GM12878 (cell line): ENCODE measurements around the gene CENPK. TPM values are rescaled to one million over a fixed set of nuclear protein-coding genes. Genes with fewer than 3 reads are reported as not detected.

Experiments
- ATAC-seq: fragments of 200-7000 bp; cut with Tn5 transposase; 3 replicates; pipeline ENCODE4 v1.9.1; 2020; ENCODE audit warnings: mild to moderate bottlenecking, moderate library complexity
- BruUV-seq: library from RNA; stranded (reverse); fragments of 400-500 nt; replicated peaks from 2 replicates; lab custom pipeline; 2021; lab: Mats Ljungman, UMichigan
- CTCF ChIA-PET: fragments of 300-600 bp; sonication (Branson Sonifier 250); formaldehyde crosslinking; extraction: SDS; loops from one replicate; lab custom pipeline; 2021; ENCODE audit warnings: inconsistent platforms; lab: Yijun Ruan, JAX
- POLR2A ChIA-PET: fragments of 350-600 bp; formaldehyde crosslinking; extraction: SDS; loops from one replicate; lab custom pipeline; 2021; ENCODE audit warnings: inconsistent platforms; lab: Charles Lee
- RAD21 ChIA-PET: fragments of 300-600 bp; sonication (Branson Sonifier 250); formaldehyde crosslinking; loops from one replicate; lab custom pipeline; 2023; ENCODE audit warnings: antibody characterized with exemption; ENCODE audit not compliant: unreplicated experiment; lab: Charles Lee
- SMC1A ChIA-PET: fragments of 300-600 bp; sonication (Branson Sonifier 250); formaldehyde crosslinking; loops from one replicate; lab custom pipeline; 2023; ENCODE audit not compliant: unreplicated experiment, uncharacterized antibody; lab: Charles Lee
- DNase-seq: peaks from one replicate; pipeline ENCODE4 v3.0.0-alpha.2; 2011; ENCODE audit warnings: low read depth, low spot score
- FAIRE-seq: peaks from 3 replicates; lab custom pipeline; 2011; peaks lifted over from hg19 to GRCh38; lab: Jason Lieb, UNC
- H2AFZ ChIP-seq: 2 replicates; pipeline ENCODE4 v1.6.0; 2011; ENCODE audit warnings: low read depth, low read length, control low read depth; ENCODE audit not compliant: control insufficient read depth
- H3K27ac ChIP-seq: 2 replicates; pipeline ENCODE4 v1.5.1; 2011; ENCODE audit warnings: control low read depth; ENCODE audit not compliant: control insufficient read depth, insufficient read depth
- H3K27me3 ChIP-seq, 2 experiments: replicated peaks in 1 of 2; 2 replicates each; pipeline versions ENCODE4 v1.6.0 to v1.6.1; 2011; ENCODE audit warnings: low read length in 1 of 2; ENCODE audit not compliant: control insufficient read depth in 2 of 2, insufficient read depth in 2 of 2
- H3K36me3 ChIP-seq, 2 experiments: 2 replicates each; pipeline ENCODE4 v1.5.1; 2011; ENCODE audit warnings: low read length in 1 of 2; ENCODE audit not compliant: control insufficient read depth in 2 of 2, insufficient read depth in 2 of 2
- H3K4me1 ChIP-seq: 2 replicates; pipeline ENCODE4 v1.6.1; 2011; ENCODE audit warnings: mild to moderate bottlenecking, low read length, moderate library complexity, mixed read lengths; ENCODE audit not compliant: control insufficient read depth, insufficient read depth
- H3K4me2 ChIP-seq: 2 replicates; pipeline ENCODE4 v1.6.0; 2011; ENCODE audit warnings: control low read depth; ENCODE audit not compliant: control insufficient read depth, insufficient read depth
- H3K4me3 ChIP-seq: fragments of 200-600 bp; sonication (generic); 2 replicates; pipeline ENCODE4 v1.5.1; 2016
- H3K79me2 ChIP-seq: 2 replicates; pipeline ENCODE4 v1.6.0; 2011; ENCODE audit warnings: low read length; ENCODE audit not compliant: control insufficient read depth, insufficient read depth
- H3K9ac ChIP-seq: 2 replicates; pipeline ENCODE4 v1.8.0; 2011; ENCODE audit warnings: low read length, control low read depth, mixed read lengths; ENCODE audit not compliant: control insufficient read depth, insufficient read depth
- H3K9me3 ChIP-seq: replicated peaks from 3 replicates; pipeline ENCODE4 v1.5.1; 2011; ENCODE audit warnings: mild to moderate bottlenecking, low read length; ENCODE audit not compliant: control insufficient read depth, insufficient read depth
- H4K20me1 ChIP-seq: 2 replicates; pipeline ENCODE4 v1.6.0; 2011; ENCODE audit not compliant: control insufficient read depth, insufficient read depth
- CBX3 ChIP-seq: fragments of 200-600 bp; sonication (generic); IDR thresholded peaks from 2 replicates; pipeline ENCODE4 v1.6.1; 2016; ENCODE audit warnings: low read depth, borderline replicate concordance
- EGR1 ChIP-seq, 2 experiments: IDR thresholded peaks; 1 replicate in 1 of 2; 2 replicates in 1 of 2; pipeline ENCODE4 v1.6.1; 2011 to 2012; ENCODE audit warnings: low read depth in 2 of 2, low read length in 2 of 2, borderline replicate concordance in 1 of 2, mild to moderate bottlenecking in 1 of 2, moderate library complexity in 1 of 2
- FOS ChIP-seq: IDR thresholded peaks from 3 replicates; pipeline ENCODE4 v1.6.1; 2011; ENCODE audit warnings: borderline replicate concordance; ENCODE audit not compliant: insufficient read length; ENCODE audit errors: extremely low read depth
- FOXM1 ChIP-seq: IDR thresholded peaks from 2 replicates; pipeline ENCODE4 v1.6.1; 2012; ENCODE audit warnings: low read depth, mild to moderate bottlenecking, inconsistent platforms, low read length, moderate library complexity
- IKZF1 ChIP-seq: fragments of 450-650 bp; conservative IDR thresholded peaks from 2 replicates; pipeline ENCODE4 v1.6.1; 2017; ENCODE audit warnings: antibody characterized with exemption, mild to moderate bottlenecking
- JUNB ChIP-seq: IDR thresholded peaks from 2 replicates; pipeline ENCODE4 v1.6.1; 2016; ENCODE audit warnings: antibody characterized with exemption, mild to moderate bottlenecking
- PAX5 ChIP-seq: IDR thresholded peaks from 2 replicates; pipeline ENCODE4 v1.6.1; 2011; ENCODE audit warnings: low read depth, low read length, borderline replicate concordance
- RBBP5 ChIP-seq: fragments of 200-600 bp; sonication (generic); conservative IDR thresholded peaks from 2 replicates; pipeline ENCODE4 v1.6.1; 2016
- RELA ChIP-seq: fragments of 450-650 bp; IDR thresholded peaks from 2 replicates; pipeline ENCODE4 v1.8.0; 2014; ENCODE audit warnings: borderline replicate concordance; ENCODE audit not compliant: partially characterized antibody
- SIX5 ChIP-seq: IDR thresholded peaks from 2 replicates; pipeline ENCODE4 v1.6.1; 2011; ENCODE audit warnings: mild to moderate bottlenecking, low read depth, low read length, moderate library complexity; ENCODE audit not compliant: severe bottlenecking
- SREBF2 ChIP-seq: IDR thresholded peaks from 2 replicates; pipeline ENCODE4 v1.6.1; 2012; ENCODE audit warnings: mild to moderate bottlenecking, low read length
- WGBS: methylation state at CpG from one replicate; pipeline ENCODE4 v1.1.6; 2016; ENCODE audit warnings: low lambda C conversion rate; ENCODE audit not compliant: insufficient replicate concordance, insufficient coverage; ENCODE audit errors: missing lambda C conversion rate; 5-methylcytosine and 5-hydroxymethylcytosine counted together
- in situ Hi-C: fragments of 300-500 bp; cut with MboI; formaldehyde crosslinking; loops from 9 replicates; pipeline ENCODE4 v1.14.3; 2018; ENCODE audit warnings: mixed read lengths
- intact Hi-C: fragments of 100-400 bp; cut with micrococcal nuclease; formaldehyde crosslinking; loops from one replicate; pipeline ENCODE4 v1.14.2; 2022; ENCODE audit not compliant: unreplicated experiment
- polyA plus RNA-seq, 11 experiments: library from polyadenylated mRNA; depleted of rRNA in 4 of 11; unstranded in 6 of 11; stranded (reverse) in 5 of 11; fragments of >200 nt; fragmentation: Nextera tagmentation in 4 of 11; fragmentation: Illumina TruSeq in 1 of 11; extraction: Ambion mirVana in 4 of 11; extraction: Trizol in 1 of 11; gene quantifications; 1 replicate in 1 of 11; 2 replicates in 10 of 11; pipeline versions ENCODE4 v1.2.1 to v1.2.3, GENCODE V29; 2011 to 2016; ENCODE audit warnings: inconsistent platforms in 2 of 11, missing spikeins in 2 of 11, low read depth in 1 of 11
- total RNA-seq, 4 experiments: library from RNA; depleted of rRNA in 3 of 4; stranded (reverse); fragments of >200 nt in 3 of 4; fragmentation: Illumina TruSeq in 1 of 4; extraction: Trizol in 1 of 4; gene quantifications; 2 replicates each; pipeline versions ENCODE4 v1.2.1 to v1.2.3, GENCODE V29; 2013 to 2021
- TF ChIP-seq, protein P1 (sequence below): IDR thresholded peaks from 2 replicates; pipeline ENCODE4 v1.6.1; 2011; ENCODE audit warnings: low read depth, low read length, improper control_type of control experiment, borderline replicate concordance
- TF ChIP-seq, protein P2 (sequence below): fragments of 450-650 bp; IDR thresholded peaks from 2 replicates; pipeline ENCODE4 v1.6.1; 2017; ENCODE audit warnings: mild to moderate bottlenecking, moderate library complexity

The CENPK gene
- total and polyA plus RNA-seq, 10 of the 15 experiments (the other 5 are each of a cell fraction or from before 2014, with no cell fraction given): 29.5 to 94.3 (median 43.2) TPM

DNA sequence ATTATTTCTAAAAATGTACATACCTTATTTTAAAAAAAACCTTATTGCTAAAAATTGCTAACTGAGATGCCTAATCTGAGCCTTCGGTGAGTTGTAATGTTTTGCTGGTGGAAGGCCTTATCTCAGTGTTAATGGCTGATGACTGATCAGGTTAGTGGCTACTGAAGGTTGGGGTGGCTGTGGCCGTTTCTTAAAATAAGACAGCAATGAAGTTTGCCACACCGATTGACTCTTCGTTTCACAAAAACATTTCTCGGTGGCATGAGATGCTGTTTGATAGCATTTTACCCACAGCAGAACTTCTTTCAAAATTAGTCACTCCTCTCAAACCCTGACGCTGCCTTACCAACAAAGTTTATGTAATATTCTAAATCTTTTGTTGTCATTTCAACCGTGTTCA is 14.7 kb downstream of the CENPK start:
- TF ChIP-seq RELA (no peak), FOXM1 (no peak), EGR1 (IDR thresholded peaks at IDR 0.05; ENCODE audit: borderline replicate concordance in 1 of 2, low read depth in 2 of 2, low read length in 2 of 2) (no peak), PAX5 (no peak), JUNB (no peak), SIX5 (no peak), RBBP5 (no peak), SREBF2 (no peak), FOS (no peak), CBX3 (no peak), IKZF1 (no peak)
- TF ChIP-seq, protein P1, sequence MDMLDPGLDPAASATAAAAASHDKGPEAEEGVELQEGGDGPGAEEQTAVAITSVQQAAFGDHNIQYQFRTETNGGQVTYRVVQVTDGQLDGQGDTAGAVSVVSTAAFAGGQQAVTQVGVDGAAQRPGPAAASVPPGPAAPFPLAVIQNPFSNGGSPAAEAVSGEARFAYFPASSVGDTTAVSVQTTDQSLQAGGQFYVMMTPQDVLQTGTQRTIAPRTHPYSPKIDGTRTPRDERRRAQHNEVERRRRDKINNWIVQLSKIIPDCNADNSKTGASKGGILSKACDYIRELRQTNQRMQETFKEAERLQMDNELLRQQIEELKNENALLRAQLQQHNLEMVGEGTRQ: no peak
- TF ChIP-seq, protein P2, sequence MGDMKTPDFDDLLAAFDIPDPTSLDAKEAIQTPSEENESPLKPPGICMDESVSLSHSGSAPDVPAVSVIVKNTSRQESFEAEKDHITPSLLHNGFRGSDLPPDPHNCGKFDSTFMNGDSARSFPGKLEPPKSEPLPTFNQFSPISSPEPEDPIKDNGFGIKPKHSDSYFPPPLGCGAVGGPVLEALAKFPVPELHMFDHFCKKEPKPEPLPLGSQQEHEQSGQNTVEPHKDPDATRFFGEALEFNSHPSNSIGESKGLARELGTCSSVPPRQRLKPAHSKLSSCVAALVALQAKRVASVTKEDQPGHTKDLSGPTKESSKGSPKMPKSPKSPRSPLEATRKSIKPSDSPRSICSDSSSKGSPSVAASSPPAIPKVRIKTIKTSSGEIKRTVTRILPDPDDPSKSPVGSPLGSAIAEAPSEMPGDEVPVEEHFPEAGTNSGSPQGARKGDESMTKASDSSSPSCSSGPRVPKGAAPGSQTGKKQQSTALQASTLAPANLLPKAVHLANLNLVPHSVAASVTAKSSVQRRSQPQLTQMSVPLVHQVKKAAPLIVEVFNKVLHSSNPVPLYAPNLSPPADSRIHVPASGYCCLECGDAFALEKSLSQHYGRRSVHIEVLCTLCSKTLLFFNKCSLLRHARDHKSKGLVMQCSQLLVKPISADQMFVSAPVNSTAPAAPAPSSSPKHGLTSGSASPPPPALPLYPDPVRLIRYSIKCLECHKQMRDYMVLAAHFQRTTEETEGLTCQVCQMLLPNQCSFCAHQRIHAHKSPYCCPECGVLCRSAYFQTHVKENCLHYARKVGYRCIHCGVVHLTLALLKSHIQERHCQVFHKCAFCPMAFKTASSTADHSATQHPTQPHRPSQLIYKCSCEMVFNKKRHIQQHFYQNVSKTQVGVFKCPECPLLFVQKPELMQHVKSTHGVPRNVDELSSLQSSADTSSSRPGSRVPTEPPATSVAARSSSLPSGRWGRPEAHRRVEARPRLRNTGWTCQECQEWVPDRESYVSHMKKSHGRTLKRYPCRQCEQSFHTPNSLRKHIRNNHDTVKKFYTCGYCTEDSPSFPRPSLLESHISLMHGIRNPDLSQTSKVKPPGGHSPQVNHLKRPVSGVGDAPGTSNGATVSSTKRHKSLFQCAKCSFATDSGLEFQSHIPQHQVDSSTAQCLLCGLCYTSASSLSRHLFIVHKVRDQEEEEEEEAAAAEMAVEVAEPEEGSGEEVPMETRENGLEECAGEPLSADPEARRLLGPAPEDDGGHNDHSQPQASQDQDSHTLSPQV: no peak
- ATAC-seq (no peak), FAIRE-seq (no peak), DNase-seq (no peak)
- ChIA-PET RAD21 (no interaction called here), SMC1A (no interaction called here), CTCF (no interaction called here), POLR2A (no interaction called here)
- Histone ChIP-seq H3K4me3 (no peak overlapping the region), H4K20me1 (no peaks in the 10 kb centered on the region), H3K4me1 (no peaks in the 10 kb centered on the region), H3K9ac (no peak overlapping the region), H3K27ac (no peak overlapping the region), H3K4me2 (no peak overlapping the region), H3K36me3 (peaks cover 0 to 13% of the 10 kb centered on the region in 2 experiments; a peak in 1 of 4 replicates), H2AFZ (no peak overlapping the region), H3K9me3 (no peaks in the 10 kb centered on the region), H3K79me2 (no peaks in the 10 kb centered on the region), H3K27me3 (no peaks in the 10 kb centered on the region)
- in situ Hi-C loops: no loop called here
- intact Hi-C loops: no loop called here
- BruUV-seq: no TSS peak
- WGBS: 44% methylated on average over 7 of the region's 7 CpGs
